Right atrium auricular region (tissue), 2 donors: ENCODE measurements around the gene SMC5. TPM values are rescaled to one million over a fixed set of nuclear protein-coding genes. Genes with fewer than 3 reads are reported as not detected.

Experiments used
- DNase-seq: peaks from one replicate; pipeline ENCODE4 v3.0.0-alpha.2; 2019; ENCODE audit warnings: low spot score
- H3K27ac ChIP-seq, 2 donors: fragments of 200-600 bp; sonication (generic); 1 replicate in 1 of 2; 2 replicates in 1 of 2; pipeline ENCODE4 v1.5.1; 2016 to 2019
- H3K27me3 ChIP-seq, 2 donors: fragments of 200-600 bp; sonication (generic); one replicate each; pipeline versions ENCODE4 v1.5.1 to v1.6.0; 2017 to 2019
- H3K36me3 ChIP-seq: fragments of 200-600 bp; sonication (generic); one replicate; pipeline ENCODE4 v1.5.1; 2016
- H3K4me1 ChIP-seq, 2 donors: fragments of 200-600 bp; sonication (generic); one replicate each; pipeline versions ENCODE4 v1.5.1 to v1.6.0; 2017 to 2019
- H3K4me3 ChIP-seq, 2 donors: fragments of 200-600 bp; sonication (generic); 1 replicate in 1 of 2; 2 replicates in 1 of 2; pipeline ENCODE4 v1.5.1; 2017 to 2019; ENCODE audit warnings: mild to moderate bottlenecking in 1 of 2, moderate library complexity in 1 of 2
- H3K9me3 ChIP-seq, 2 donors: fragments of 200-600 bp; sonication (generic); one replicate each; pipeline ENCODE4 v1.5.1; 2019
- total RNA-seq, 2 donors: library from RNA; depleted of rRNA; stranded (reverse); fragments of >200 nt; gene quantifications; one replicate each; pipeline ENCODE4 v1.1.0, GENCODE V29; 2016
- TF ChIP-seq, protein P1 (sequence below), 2 donors: fragments of 200-600 bp; sonication (generic); IDR thresholded peaks; one replicate each; pipeline ENCODE4 v1.5.1; 2019; ENCODE audit warnings: antibody characterized with exemption in 2 of 2

SMC5 gene
- total RNA-seq, 2 donors from 2014 or later = 11.4 to 15.0 TPM

- H3K27me3 ChIP-seq = no peaks in the 10 kb centered on the region
- H3K36me3 ChIP-seq = peaks cover 18% of the 10 kb centered on the region
- no peak for DNase-seq
- TF ChIP-seq, protein P1, sequence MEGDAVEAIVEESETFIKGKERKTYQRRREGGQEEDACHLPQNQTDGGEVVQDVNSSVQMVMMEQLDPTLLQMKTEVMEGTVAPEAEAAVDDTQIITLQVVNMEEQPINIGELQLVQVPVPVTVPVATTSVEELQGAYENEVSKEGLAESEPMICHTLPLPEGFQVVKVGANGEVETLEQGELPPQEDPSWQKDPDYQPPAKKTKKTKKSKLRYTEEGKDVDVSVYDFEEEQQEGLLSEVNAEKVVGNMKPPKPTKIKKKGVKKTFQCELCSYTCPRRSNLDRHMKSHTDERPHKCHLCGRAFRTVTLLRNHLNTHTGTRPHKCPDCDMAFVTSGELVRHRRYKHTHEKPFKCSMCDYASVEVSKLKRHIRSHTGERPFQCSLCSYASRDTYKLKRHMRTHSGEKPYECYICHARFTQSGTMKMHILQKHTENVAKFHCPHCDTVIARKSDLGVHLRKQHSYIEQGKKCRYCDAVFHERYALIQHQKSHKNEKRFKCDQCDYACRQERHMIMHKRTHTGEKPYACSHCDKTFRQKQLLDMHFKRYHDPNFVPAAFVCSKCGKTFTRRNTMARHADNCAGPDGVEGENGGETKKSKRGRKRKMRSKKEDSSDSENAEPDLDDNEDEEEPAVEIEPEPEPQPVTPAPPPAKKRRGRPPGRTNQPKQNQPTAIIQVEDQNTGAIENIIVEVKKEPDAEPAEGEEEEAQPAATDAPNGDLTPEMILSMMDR (IDR thresholded peaks at IDR 0.05) = no peak
- H3K9me3 ChIP-seq = peaks cover 0 to 15% of the 10 kb centered on the region in 2 donors
- H3K27ac ChIP-seq = no peak overlapping the region
- no peak overlapping the region for H3K4me3 ChIP-seq
- H3K4me1 ChIP-seq = no peaks in the 10 kb centered on the region
These were observed 32.7 kb downstream of the SMC5 start for GRCh38 chr9:70291446-70291845.

GRCh38 chr9:70292253-70292652 lies 33.5 kb downstream of the SMC5 start:
- Histone ChIP-seq H3K4me1 (no peaks in the 10 kb centered on the region), H3K9me3 (peaks cover 0 to 15% of the 10 kb centered on the region in 2 donors), H3K27ac (no peak overlapping the region), H3K27me3 (no peaks in the 10 kb centered on the region), H3K36me3 (peaks cover 12% of the 10 kb centered on the region), H3K4me3 (no peak overlapping the region)
- TF ChIP-seq, protein P1 (IDR thresholded peaks at IDR 0.05) = no peak
- DNase-seq = no peak

GRCh38 chr9:70293214-70293613 lies 34.4 kb downstream of the SMC5 start:
- peaks cover 0 to 15% of the 10 kb centered on the region in 2 donors for H3K9me3 ChIP-seq
- no peaks in the 10 kb centered on the region for H3K27me3 ChIP-seq
- peaks cover 16% of the 10 kb centered on the region for H3K36me3 ChIP-seq
- no peak overlapping the region for H3K4me3 ChIP-seq
- H3K27ac ChIP-seq = no peak overlapping the region
- no peak for DNase-seq
- no peaks in the 10 kb centered on the region for H3K4me1 ChIP-seq
- TF ChIP-seq, protein P1 (IDR thresholded peaks at IDR 0.05) = no peak

- TF ChIP-seq, protein P1 (IDR thresholded peaks at IDR 0.05) = no peak
- no peaks in the 10 kb centered on the region for H3K4me1 ChIP-seq
- peaks cover 39% of the 10 kb centered on the region for H3K36me3 ChIP-seq
These were observed 38.4 kb downstream of the SMC5 start for GRCh38 chr9:70297141-70297540.

DNA sequence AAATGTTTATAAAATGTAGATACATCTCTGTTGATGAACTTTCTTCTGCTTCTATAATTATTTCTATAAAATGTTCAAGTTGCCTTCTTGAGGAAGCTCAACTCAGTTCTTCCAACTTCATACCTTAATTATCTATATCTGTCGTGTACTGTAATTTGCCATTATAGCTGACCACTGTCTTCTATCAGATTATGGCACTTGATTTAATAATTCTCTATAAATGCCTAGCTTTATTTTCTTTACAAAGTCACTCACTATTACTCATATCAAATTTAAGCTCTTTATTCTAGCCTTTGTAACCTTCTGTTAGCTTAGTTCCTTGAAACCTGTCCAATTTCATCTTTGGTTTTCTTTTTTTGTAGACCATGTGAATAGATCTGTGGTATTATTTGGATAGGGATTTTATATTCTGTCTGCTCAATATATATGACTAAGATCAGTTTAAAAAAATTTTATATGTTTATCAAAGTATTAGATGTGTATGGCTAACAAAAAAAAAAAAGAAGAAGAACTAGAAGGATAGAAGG lies 39.5 kb downstream of the SMC5 start:
- H3K27ac ChIP-seq = no peak overlapping the region
- TF ChIP-seq, protein P1 (IDR thresholded peaks at IDR 0.05) = no peak
- H3K9me3 ChIP-seq = no peaks in the 10 kb centered on the region
- no peaks in the 10 kb centered on the region for H3K27me3 ChIP-seq
- no peak overlapping the region for H3K4me3 ChIP-seq
- DNase-seq = no peak
- peaks cover 41% of the 10 kb centered on the region for H3K36me3 ChIP-seq
- no peaks in the 10 kb centered on the region for H3K4me1 ChIP-seq

More at GRCh38 chr9:70297141-70297540, 38.4 kb downstream of the SMC5 start:
- no peaks in the 10 kb centered on the region for H3K27me3 ChIP-seq
- H3K4me3 ChIP-seq = no peak overlapping the region
- H3K27ac ChIP-seq = no peak overlapping the region
- DNase-seq = no peak
- peaks cover 0 to 4% of the 10 kb centered on the region in 2 donors for H3K9me3 ChIP-seq

DNA sequence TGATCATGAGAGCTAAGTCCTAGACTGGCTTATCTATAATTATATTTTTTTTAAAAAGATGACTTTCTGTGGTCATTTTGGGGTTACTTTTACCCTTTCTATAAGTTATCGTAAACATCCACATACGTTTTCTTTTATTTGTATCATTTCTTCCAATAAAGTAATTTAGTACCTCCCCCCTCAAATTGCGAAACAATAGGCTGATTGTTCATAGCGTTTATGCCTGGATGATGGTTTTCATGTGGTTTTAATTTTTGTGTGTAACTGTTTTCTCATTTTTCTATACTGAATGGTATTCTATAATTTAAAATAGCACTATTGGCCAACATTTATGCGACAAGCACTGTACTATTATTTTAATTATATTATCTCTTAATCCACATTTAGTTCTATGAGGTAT lies 44.5 kb downstream of the SMC5 start:
- Histone ChIP-seq H3K4me3 (no peak overlapping the region), H3K36me3 (peaks cover 48% of the 10 kb centered on the region), H3K27me3 (no peaks in the 10 kb centered on the region), H3K9me3 (no peaks in the 10 kb centered on the region), H3K27ac (no peak overlapping the region), H3K4me1 (no peaks in the 10 kb centered on the region)
- no peak for DNase-seq
- TF ChIP-seq, protein P1 (IDR thresholded peaks at IDR 0.05) = no peak
